ENCODE data around the gene HS3ST3A1.

GRCh38 chr17:13597723-13598347 is 3.9 kb downstream of the HS3ST3A1 start:
- TF ChIP-seq POLR2A (IDR thresholded peaks at IDR 0.05) (no peak), CTCF (IDR thresholded peaks at IDR 0.05) (peak in 5 of 7 experiments; percentile 16 to 35 (median 24)), POLR2AphosphoS5 (IDR thresholded peaks at IDR 0.05) (no peak)
